ENCODE measurements around the gene REV3L. TPM values are rescaled to one million over a fixed set of nuclear protein-coding genes. Genes with fewer than 3 reads are reported as not detected.

The REV3L gene
- total RNA-seq, 1 experiment from 2014 or later, result 25.3 TPM

GRCh38 chr6:111254779-111255166, 228.2 kb downstream of the REV3L start:
- H3K9ac ChIP-seq (ENCODE audit: low read length), result no peak overlapping the region
- H3K4me2 ChIP-seq (ENCODE audit: low read length), result no peak overlapping the region
- H3K36me3 ChIP-seq (ENCODE audit: low read depth, low read length), result no peaks in the 10 kb centered on the region
- no peaks in the 10 kb centered on the region for H4K20me1 ChIP-seq (ENCODE audit: low read length)
- intact Hi-C loops (cut with micrococcal nuclease), result loop anchor here (5.0 kb wide), 1 partner anchor 242 kb away; no protein-coding TSS in a partner anchor
- H2AFZ ChIP-seq (ENCODE audit: low read length), result no peak overlapping the region
- ATAC-seq, result no peak
- peaks cover 4% of the 10 kb centered on the region for H3K79me2 ChIP-seq (ENCODE audit: low read length)
- H3K27ac ChIP-seq (ENCODE audit: low read length), result no peak overlapping the region
- H3K9me3 ChIP-seq (ENCODE audit: low read length), result no peaks in the 10 kb centered on the region
- no TSS peak for BruUV-seq (replicated peaks)
- ChIA-PET POLR2A (ENCODE audit: unreplicated experiment) (no interaction called here), CTCF (no interaction called here)
- no peaks in the 10 kb centered on the region for H3F3A ChIP-seq (ENCODE audit: low read length, unreplicated experiment)
- H3K4me3 ChIP-seq (ENCODE audit: low read length), result no peak overlapping the region
- no peak for TF ChIP-seq EZH2 (IDR thresholded peaks at IDR 0.05; ENCODE audit: low read length, unreplicated experiment)
- TF ChIP-seq EZH2phosphoT487 (IDR thresholded peaks at IDR 0.05; ENCODE audit: borderline replicate concordance, low read length), result no peak
- TF ChIP-seq, protein P1, sequence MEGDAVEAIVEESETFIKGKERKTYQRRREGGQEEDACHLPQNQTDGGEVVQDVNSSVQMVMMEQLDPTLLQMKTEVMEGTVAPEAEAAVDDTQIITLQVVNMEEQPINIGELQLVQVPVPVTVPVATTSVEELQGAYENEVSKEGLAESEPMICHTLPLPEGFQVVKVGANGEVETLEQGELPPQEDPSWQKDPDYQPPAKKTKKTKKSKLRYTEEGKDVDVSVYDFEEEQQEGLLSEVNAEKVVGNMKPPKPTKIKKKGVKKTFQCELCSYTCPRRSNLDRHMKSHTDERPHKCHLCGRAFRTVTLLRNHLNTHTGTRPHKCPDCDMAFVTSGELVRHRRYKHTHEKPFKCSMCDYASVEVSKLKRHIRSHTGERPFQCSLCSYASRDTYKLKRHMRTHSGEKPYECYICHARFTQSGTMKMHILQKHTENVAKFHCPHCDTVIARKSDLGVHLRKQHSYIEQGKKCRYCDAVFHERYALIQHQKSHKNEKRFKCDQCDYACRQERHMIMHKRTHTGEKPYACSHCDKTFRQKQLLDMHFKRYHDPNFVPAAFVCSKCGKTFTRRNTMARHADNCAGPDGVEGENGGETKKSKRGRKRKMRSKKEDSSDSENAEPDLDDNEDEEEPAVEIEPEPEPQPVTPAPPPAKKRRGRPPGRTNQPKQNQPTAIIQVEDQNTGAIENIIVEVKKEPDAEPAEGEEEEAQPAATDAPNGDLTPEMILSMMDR (conservative IDR thresholded peaks at IDR 0.05; ENCODE audit: low read depth, low read length), result no peak
- no peaks in the 10 kb centered on the region for H3K27me3 ChIP-seq (ENCODE audit: low read length)
- H3K9me2 ChIP-seq (replicated peaks; ENCODE audit: low read length), result no peaks in the 10 kb centered on the region
- no peak for DNase-seq
- H3K4me1 ChIP-seq (ENCODE audit: insufficient read depth, low read length), result peaks cover 9% of the 10 kb centered on the region

DNA sequence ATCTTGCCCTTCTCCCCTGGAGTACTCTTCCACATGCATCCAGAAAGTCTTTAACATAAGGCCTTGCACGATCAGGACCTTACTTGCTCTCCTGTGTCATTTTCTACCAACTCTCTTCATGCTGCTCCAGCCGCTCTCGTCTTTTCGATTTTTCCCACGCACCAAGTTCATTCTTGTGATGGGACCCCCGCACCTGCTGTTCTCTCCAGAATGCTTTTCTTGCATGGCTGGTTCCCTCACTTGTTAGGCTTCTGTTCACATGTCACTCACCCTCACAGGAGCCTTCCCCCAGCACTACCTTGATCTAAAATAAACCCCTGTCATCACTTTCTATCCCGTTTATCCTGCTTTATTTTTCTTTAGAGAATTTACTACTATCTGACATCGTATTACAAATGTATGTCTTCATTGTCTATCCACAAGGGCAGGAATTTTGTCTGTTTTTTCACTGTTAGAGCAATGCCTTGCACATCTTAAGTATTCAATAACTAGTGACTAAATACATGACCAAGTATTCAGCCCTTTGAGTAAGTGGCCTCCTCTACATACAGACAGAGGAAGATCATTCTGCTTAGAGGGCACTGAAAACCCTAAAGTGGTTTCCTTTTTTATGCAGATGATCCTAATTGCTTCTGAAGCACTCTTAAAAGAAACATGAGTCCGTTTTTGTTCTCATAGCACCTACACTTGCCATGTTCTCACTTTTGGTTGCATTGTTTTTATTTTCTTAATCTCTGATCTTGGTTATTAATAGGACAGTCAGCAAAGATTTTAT, 228.8 kb downstream of the REV3L start:
- intact Hi-C loops (cut with micrococcal nuclease), result no loop called here

More for the DNA sequence above, 228.8 kb downstream of the REV3L start:
- POLR2A ChIA-PET (ENCODE audit: unreplicated experiment), result no interaction called here
- Histone ChIP-seq H3K36me3 (ENCODE audit: low read depth, low read length) (no peaks in the 10 kb centered on the region), H4K20me1 (ENCODE audit: low read length) (no peaks in the 10 kb centered on the region), H3K4me3 (ENCODE audit: low read length) (no peak overlapping the region), H3K4me2 (ENCODE audit: low read length) (no peak overlapping the region), H3K9me3 (ENCODE audit: low read length) (no peaks in the 10 kb centered on the region), H3K27ac (ENCODE audit: low read length) (no peak overlapping the region), H3K79me2 (ENCODE audit: low read length) (no peaks in the 10 kb centered on the region), H3F3A (ENCODE audit: low read length, unreplicated experiment) (no peaks in the 10 kb centered on the region), H3K27me3 (ENCODE audit: low read length) (no peaks in the 10 kb centered on the region), H3K9me2 (replicated peaks; ENCODE audit: low read length) (no peaks in the 10 kb centered on the region), H3K4me1 (ENCODE audit: insufficient read depth, low read length) (peaks cover 9% of the 10 kb centered on the region), H2AFZ (ENCODE audit: low read length) (no peak overlapping the region), H3K9ac (ENCODE audit: low read length) (no peak overlapping the region)
- CTCF ChIA-PET, result no interaction called here
- TF ChIP-seq EZH2phosphoT487 (IDR thresholded peaks at IDR 0.05; ENCODE audit: borderline replicate concordance, low read length) (no peak), EZH2 (IDR thresholded peaks at IDR 0.05; ENCODE audit: low read length, unreplicated experiment) (no peak)
- TF ChIP-seq, protein P1 (conservative IDR thresholded peaks at IDR 0.05; ENCODE audit: low read depth, low read length), result no peak
- no TSS peak for BruUV-seq (replicated peaks)
- no peak for ATAC-seq
- DNase-seq, result no peak

Measured in PC-3 (cell line).